Measurements from ENCODE around the gene DYNC2LI1.

The DYNC2LI1 gene

GRCh38 chr2:43764086-43764705 lies 9.6 kb upstream of the DYNC2LI1 start:
- Mint-ChIP-seq H3K27me3 (ENCODE audit: low read depth) (no peaks in the 10 kb centered on the region), H3K36me3 (ENCODE audit: low read depth) (peaks cover 3% of the 10 kb centered on the region), H3K4me1 (peaks cover 4% of the 10 kb centered on the region), H3K4me3 (no peak overlapping the region), H3K27ac (peak overlapping the region; percentile 5 to 41 (median 38)), H3K9me3 (no peaks in the 10 kb centered on the region)
- TF ChIP-seq, protein P1, sequence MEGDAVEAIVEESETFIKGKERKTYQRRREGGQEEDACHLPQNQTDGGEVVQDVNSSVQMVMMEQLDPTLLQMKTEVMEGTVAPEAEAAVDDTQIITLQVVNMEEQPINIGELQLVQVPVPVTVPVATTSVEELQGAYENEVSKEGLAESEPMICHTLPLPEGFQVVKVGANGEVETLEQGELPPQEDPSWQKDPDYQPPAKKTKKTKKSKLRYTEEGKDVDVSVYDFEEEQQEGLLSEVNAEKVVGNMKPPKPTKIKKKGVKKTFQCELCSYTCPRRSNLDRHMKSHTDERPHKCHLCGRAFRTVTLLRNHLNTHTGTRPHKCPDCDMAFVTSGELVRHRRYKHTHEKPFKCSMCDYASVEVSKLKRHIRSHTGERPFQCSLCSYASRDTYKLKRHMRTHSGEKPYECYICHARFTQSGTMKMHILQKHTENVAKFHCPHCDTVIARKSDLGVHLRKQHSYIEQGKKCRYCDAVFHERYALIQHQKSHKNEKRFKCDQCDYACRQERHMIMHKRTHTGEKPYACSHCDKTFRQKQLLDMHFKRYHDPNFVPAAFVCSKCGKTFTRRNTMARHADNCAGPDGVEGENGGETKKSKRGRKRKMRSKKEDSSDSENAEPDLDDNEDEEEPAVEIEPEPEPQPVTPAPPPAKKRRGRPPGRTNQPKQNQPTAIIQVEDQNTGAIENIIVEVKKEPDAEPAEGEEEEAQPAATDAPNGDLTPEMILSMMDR (IDR thresholded peaks at IDR 0.05; ENCODE audit: unreplicated experiment in 3 of 3), result no peak

- Mint-ChIP-seq H3K9me3 (no peaks in the 10 kb centered on the region), H3K27ac (peak overlapping the region; percentile 51 to 87 (median 60)), H3K4me1 (peaks cover 4% of the 10 kb centered on the region), H3K27me3 (ENCODE audit: low read depth) (no peaks in the 10 kb centered on the region), H3K36me3 (ENCODE audit: low read depth) (peaks cover 3% of the 10 kb centered on the region), H3K4me3 (no peak overlapping the region)
- TF ChIP-seq, protein P1 (IDR thresholded peaks at IDR 0.05; ENCODE audit: unreplicated experiment in 3 of 3), result no peak
Measured at GRCh38 chr2:43766006-43766405, 7.8 kb upstream of the DYNC2LI1 start.

DNA sequence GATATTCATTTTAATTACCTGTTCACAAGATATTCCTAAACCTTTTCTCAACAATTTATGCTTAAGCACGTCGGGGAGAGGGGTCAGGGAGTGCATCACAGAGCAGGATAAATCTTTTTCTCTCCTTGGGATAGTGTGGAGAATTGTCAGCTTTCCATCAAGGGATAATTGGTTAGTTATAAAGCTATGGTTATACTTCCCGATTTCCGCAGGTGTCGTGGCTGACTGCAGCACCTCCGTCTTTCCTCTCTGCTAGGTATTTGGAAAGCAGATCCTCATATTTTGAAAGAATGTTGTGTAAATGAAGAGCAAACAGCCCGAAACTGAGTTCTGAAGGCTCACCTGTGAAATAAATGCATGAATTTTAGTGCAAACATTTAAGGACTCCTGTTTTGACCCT lies 778 bp downstream of the DYNC2LI1 start:
- peaks cover 9% of the 10 kb centered on the region for H3K36me3 Mint-ChIP-seq (ENCODE audit: low read depth)
- TF ChIP-seq, protein P1 (IDR thresholded peaks at IDR 0.05; ENCODE audit: unreplicated experiment in 3 of 3), result no peak
- peaks cover 12% of the 10 kb centered on the region for H3K4me1 Mint-ChIP-seq
- H3K9me3 Mint-ChIP-seq, result no peaks in the 10 kb centered on the region
- peaks cover 4% of the 10 kb centered on the region for H3K27me3 Mint-ChIP-seq (ENCODE audit: low read depth)
- H3K27ac Mint-ChIP-seq, result peak overlapping the region; percentile 96 to 99 (median 99)
- peak overlapping the region; percentile 92 to 98 (median 97) for H3K4me3 Mint-ChIP-seq

DNA sequence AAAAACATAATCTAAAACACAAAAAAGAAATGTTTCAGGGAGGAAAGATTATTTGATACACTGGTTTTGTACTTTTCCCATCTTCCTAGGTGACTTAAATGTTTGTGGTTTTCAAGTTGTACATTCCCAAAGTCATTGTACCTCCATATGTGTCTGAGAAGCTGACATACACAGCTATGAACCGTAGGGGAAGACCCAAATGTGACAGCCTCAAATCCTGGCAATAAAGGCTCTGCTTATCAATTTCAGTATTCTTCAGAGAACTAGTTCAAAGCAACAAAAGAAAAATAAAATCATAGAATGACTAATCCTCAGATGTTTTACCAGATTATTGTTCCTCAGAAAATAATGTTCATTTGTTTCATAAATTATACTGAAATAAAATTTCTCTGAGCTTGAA lies 2.5 kb downstream of the DYNC2LI1 start:
- peak overlapping the region in 2 of 3 experiments; percentile 60 to 81 for H3K4me3 Mint-ChIP-seq
- peaks cover 4% of the 10 kb centered on the region for H3K27me3 Mint-ChIP-seq (ENCODE audit: low read depth)
- H3K27ac Mint-ChIP-seq, result no peak overlapping the region
- H3K36me3 Mint-ChIP-seq (ENCODE audit: low read depth), result peaks cover 20% of the 10 kb centered on the region
- TF ChIP-seq, protein P1 (IDR thresholded peaks at IDR 0.05; ENCODE audit: unreplicated experiment in 3 of 3), result no peak
- no peaks in the 10 kb centered on the region for H3K9me3 Mint-ChIP-seq
- H3K4me1 Mint-ChIP-seq, result peaks cover 12% of the 10 kb centered on the region

DNA sequence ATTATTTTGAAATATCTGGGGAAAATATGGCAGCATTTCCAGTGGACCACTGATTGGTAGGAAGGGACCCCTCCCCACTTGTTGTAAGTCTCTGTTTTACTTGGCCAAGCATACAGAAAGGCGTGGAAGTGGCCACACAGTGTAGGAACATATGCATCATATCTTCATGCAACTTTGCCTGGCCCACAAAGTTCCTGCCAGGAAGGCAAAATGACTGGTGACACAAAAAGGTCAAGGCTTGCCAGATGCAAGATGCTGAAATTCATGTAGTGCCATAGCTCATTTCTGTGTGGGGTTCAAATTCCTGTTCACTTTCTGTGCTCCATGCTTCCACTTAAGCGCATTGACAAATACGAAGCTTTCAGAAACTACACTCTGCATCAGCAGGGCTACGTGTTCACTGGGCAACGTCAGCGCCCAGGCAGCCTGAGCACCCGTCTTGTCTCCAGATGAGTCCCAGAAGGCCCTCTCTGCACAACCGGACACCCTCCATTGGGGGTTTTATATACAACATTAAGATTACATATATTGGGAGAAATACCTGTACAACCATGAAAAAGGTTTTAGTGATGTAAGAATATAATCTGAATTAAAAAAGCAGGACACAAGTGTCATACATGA lies 3.6 kb downstream of the DYNC2LI1 start:
- no peaks in the 10 kb centered on the region for H3K9me3 Mint-ChIP-seq
- no peaks in the 10 kb centered on the region for H3K27me3 Mint-ChIP-seq (ENCODE audit: low read depth)
- H3K27ac Mint-ChIP-seq, result no peak overlapping the region
- peaks cover 12% of the 10 kb centered on the region for H3K4me1 Mint-ChIP-seq
- H3K36me3 Mint-ChIP-seq (ENCODE audit: low read depth), result peaks cover 25% of the 10 kb centered on the region
- H3K4me3 Mint-ChIP-seq, result no peak overlapping the region
- TF ChIP-seq, protein P1 (IDR thresholded peaks at IDR 0.05; ENCODE audit: unreplicated experiment in 3 of 3), result no peak

DNA sequence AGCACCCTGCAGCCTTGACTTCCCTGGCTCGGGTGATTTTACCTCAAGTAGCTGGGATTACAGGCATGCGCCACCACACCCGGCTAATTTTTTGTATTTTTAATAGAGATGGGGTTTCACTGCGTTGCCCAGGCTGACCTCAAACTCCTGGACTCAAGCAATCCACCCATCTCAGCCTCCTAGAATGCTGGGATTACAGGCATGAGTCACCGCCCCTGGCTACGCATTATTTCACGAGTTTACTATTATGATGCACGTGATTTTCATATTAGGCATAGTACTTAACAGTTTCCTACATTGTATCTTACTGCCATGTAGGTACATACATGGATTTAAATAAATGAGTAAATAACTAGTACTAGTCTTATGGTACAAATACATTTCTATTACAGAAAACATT lies 4.4 kb downstream of the DYNC2LI1 start:
- Mint-ChIP-seq H3K4me3 (no peak overlapping the region), H3K27ac (no peak overlapping the region), H3K4me1 (peaks cover 12% of the 10 kb centered on the region), H3K9me3 (no peaks in the 10 kb centered on the region), H3K27me3 (ENCODE audit: low read depth) (no peaks in the 10 kb centered on the region), H3K36me3 (ENCODE audit: low read depth) (peaks cover 26% of the 10 kb centered on the region)
- TF ChIP-seq, protein P1 (IDR thresholded peaks at IDR 0.05; ENCODE audit: unreplicated experiment in 3 of 3), result no peak
